Mammary epithelial cell (primary cell): Measurements from ENCODE around the gene RBM45.

Experiments
- CTCF ChIP-seq, 2 donors: IDR thresholded peaks in 1 of 2; conservative IDR thresholded peaks in 1 of 2; 2 replicates each; pipeline ENCODE4 v1.5.1; 2011 to 2012; ENCODE audit warnings: inconsistent platforms in 2 of 2, low read length in 2 of 2, mild to moderate bottlenecking in 2 of 2, control low read depth in 1 of 2, low read depth in 1 of 2; ENCODE audit not compliant: insufficient read depth in 1 of 2; ENCODE audit errors: extremely low read depth in 1 of 2
- EZH2 ChIP-seq: IDR thresholded peaks from 2 replicates; pipeline ENCODE4 v1.6.1; 2012; ENCODE audit warnings: low read length, inconsistent platforms, borderline replicate concordance

- TF ChIP-seq CTCF (conservative IDR thresholded peaks at IDR 0.05 in 1 of 2, IDR thresholded peaks at IDR 0.05 in 1 of 2; ENCODE audit: extremely low read depth in 1 of 2, insufficient read depth in 1 of 2, low read depth in 1 of 2, low read length in 2 of 2) (no peak), EZH2 (no peak)
Observed at GRCh38 chr2:178111743-178112142, 494 bp upstream of the RBM45 start.
